ENCODE data around the gene AK4. TPM values are rescaled to one million over a fixed set of nuclear protein-coding genes. Genes with fewer than 3 reads are reported as not detected.
"Not testable (repeated sequence)": the region's sequence is repeated elsewhere in the genome, so short reads cannot be mapped to it uniquely, and the experiment has no call there.

The AK4 gene
- total and polyA plus RNA-seq, 4 donors: 52.3 to 106 (median 59.3) TPM

DNA sequence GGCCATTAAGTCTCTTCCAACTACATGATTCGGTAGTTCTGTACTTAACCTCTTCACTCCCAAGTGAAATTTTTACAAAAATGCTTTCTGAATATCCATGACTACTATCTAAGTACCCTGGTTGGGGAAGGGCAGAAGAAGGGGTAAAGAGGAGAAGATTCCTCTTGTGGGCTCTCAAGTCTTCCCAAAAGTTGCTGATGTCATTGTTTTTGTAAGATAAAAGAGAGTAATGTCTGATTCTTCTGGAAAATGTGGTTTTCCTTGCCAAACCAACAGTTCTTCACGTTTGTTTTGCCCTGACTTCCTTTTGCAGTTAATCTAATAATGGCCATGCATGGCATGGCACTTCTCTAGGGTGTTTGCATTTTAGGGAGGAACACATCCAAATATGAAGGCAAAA, 34.7 kb upstream of the AK4 start (continued):
- TF ChIP-seq, protein P1, sequence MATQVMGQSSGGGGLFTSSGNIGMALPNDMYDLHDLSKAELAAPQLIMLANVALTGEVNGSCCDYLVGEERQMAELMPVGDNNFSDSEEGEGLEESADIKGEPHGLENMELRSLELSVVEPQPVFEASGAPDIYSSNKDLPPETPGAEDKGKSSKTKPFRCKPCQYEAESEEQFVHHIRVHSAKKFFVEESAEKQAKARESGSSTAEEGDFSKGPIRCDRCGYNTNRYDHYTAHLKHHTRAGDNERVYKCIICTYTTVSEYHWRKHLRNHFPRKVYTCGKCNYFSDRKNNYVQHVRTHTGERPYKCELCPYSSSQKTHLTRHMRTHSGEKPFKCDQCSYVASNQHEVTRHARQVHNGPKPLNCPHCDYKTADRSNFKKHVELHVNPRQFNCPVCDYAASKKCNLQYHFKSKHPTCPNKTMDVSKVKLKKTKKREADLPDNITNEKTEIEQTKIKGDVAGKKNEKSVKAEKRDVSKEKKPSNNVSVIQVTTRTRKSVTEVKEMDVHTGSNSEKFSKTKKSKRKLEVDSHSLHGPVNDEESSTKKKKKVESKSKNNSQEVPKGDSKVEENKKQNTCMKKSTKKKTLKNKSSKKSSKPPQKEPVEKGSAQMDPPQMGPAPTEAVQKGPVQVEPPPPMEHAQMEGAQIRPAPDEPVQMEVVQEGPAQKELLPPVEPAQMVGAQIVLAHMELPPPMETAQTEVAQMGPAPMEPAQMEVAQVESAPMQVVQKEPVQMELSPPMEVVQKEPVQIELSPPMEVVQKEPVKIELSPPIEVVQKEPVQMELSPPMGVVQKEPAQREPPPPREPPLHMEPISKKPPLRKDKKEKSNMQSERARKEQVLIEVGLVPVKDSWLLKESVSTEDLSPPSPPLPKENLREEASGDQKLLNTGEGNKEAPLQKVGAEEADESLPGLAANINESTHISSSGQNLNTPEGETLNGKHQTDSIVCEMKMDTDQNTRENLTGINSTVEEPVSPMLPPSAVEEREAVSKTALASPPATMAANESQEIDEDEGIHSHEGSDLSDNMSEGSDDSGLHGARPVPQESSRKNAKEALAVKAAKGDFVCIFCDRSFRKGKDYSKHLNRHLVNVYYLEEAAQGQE (IDR thresholded peaks at IDR 0.05): no peak

DNA sequence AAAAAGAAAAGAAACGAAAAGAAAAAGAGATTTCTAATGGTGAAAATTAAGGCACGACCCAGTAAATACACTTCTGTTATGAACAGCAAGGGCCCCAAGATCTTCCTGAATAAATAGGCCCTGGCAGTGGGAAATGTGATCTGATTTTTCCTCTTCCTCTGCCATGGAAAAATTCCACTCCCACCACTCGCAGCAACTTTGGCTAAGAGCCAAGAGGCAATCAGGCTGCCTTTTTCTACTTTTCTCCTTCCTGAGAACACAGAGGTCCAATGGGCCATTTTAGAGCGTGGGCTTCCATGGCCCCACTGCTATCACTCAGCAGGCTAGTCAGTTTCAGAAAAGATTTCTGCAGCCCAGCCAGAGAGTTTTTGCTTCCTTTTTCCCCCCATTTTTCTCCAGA, 33.7 kb upstream of the AK4 start:
- H3K36me3 ChIP-seq (ENCODE audit: control insufficient read depth in 4 of 4, insufficient read depth in 3 of 4, low read depth in 1 of 4, low read length in 3 of 4): no peaks in the 10 kb centered on the region
- H3K4me3 ChIP-seq (ENCODE audit: low read depth in 1 of 3, low read length in 3 of 3): no peak overlapping the region
- H3K9ac ChIP-seq (ENCODE audit: low read depth in 1 of 2, low read length in 2 of 2): no peak overlapping the region
- no peaks in the 10 kb centered on the region for H3K9me3 ChIP-seq (ENCODE audit: control insufficient read depth in 4 of 4, low read length in 3 of 4)
- peak in 1 of 2 donors; percentile 40 for TF ChIP-seq JUND (IDR thresholded peaks at IDR 0.05)
- no peak for TF ChIP-seq HNF4A (conservative IDR thresholded peaks at IDR 0.05)
- H3K4me1 ChIP-seq (ENCODE audit: control insufficient read depth in 4 of 4, insufficient read depth in 4 of 4, low read length in 3 of 4): no peaks in the 10 kb centered on the region
- H3K27ac ChIP-seq (ENCODE audit: low read depth in 1 of 2, low read length in 2 of 2): no peak overlapping the region
- WGBS: 60% methylated on average over 4 of the region's 4 CpGs
- DNase-seq (ENCODE audit: low spot score): no peak
- H3K27me3 ChIP-seq (ENCODE audit: control insufficient read depth in 4 of 4, insufficient read depth in 4 of 4, low read length in 3 of 4): no peaks in the 10 kb centered on the region

DNA sequence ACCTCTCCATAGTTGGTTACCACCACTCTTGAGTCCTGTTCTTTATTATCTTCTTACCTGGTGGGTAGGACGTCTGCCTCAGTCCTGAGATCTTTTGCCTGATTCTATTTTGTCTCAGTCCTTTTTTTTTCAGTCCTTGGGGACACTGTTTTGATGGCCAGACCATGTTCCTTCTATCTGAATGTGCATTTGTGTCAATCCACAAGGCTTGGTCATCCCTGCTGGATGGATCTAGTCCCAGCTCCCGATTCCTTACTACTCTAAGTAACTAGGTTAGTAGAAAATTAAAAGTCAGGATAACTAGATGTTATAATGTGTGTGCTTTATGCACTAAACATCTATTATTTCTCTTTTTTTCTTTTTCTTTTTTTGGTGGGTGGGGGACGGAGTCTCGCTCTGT, 28.1 kb upstream of the AK4 start:
- H3K4me1 ChIP-seq (ENCODE audit: control insufficient read depth in 4 of 4, insufficient read depth in 4 of 4, low read length in 3 of 4): no peaks in the 10 kb centered on the region
- H3K36me3 ChIP-seq (ENCODE audit: control insufficient read depth in 4 of 4, insufficient read depth in 3 of 4, low read depth in 1 of 4, low read length in 3 of 4): no peaks in the 10 kb centered on the region
- WGBS: 88% methylated on average over 4 of the region's 4 CpGs
- H3K27ac ChIP-seq (ENCODE audit: low read depth in 1 of 2, low read length in 2 of 2): no peak overlapping the region
- no peaks in the 10 kb centered on the region for H3K27me3 ChIP-seq (ENCODE audit: control insufficient read depth in 4 of 4, insufficient read depth in 4 of 4, low read length in 3 of 4)
- TF ChIP-seq TAF1 (conservative IDR thresholded peaks at IDR 0.05) (no peak), RXRA (IDR thresholded peaks at IDR 0.05) (no peak)
- TF ChIP-seq, protein P2, sequence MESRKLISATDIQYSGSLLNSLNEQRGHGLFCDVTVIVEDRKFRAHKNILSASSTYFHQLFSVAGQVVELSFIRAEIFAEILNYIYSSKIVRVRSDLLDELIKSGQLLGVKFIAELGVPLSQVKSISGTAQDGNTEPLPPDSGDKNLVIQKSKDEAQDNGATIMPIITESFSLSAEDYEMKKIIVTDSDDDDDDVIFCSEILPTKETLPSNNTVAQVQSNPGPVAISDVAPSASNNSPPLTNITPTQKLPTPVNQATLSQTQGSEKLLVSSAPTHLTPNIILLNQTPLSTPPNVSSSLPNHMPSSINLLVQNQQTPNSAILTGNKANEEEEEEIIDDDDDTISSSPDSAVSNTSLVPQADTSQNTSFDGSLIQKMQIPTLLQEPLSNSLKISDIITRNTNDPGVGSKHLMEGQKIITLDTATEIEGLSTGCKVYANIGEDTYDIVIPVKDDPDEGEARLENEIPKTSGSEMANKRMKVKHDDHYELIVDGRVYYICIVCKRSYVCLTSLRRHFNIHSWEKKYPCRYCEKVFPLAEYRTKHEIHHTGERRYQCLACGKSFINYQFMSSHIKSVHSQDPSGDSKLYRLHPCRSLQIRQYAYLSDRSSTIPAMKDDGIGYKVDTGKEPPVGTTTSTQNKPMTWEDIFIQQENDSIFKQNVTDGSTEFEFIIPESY (IDR thresholded peaks at IDR 0.05): no peak
- TF ChIP-seq, protein P1 (IDR thresholded peaks at IDR 0.05): no peak
- TF ChIP-seq, protein P3, sequence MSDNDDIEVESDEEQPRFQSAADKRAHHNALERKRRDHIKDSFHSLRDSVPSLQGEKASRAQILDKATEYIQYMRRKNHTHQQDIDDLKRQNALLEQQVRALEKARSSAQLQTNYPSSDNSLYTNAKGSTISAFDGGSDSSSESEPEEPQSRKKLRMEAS (IDR thresholded peaks at IDR 0.05): no peak
- H3K9me3 ChIP-seq (ENCODE audit: control insufficient read depth in 4 of 4, low read length in 3 of 4): no peaks in the 10 kb centered on the region
- no peak overlapping the region for H3K9ac ChIP-seq (ENCODE audit: low read depth in 1 of 2, low read length in 2 of 2)
- no peak overlapping the region for H3K4me3 ChIP-seq (ENCODE audit: low read depth in 1 of 3, low read length in 3 of 3)
- no peak for DNase-seq (ENCODE audit: low spot score)

DNA sequence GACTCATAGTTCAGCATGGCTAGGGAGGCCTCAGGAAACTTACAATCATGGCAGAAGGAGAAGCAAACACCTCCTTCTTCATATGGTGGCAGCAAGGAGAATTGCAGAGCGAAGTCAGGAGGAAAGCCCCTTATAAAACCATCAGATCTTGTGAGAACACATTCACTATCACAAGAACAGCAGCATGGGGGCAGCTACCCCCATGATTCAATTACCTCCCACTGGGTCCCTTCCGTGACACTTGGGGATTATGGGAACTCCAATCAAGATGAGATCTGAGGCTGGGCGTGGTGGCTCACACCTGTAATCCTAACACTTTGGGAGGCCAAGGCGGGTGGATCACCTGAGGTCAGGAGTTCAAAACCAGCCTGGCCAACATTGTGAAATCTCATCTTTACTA, 18.9 kb upstream of the AK4 start:
- 94% methylated on average over 4 of the region's 4 CpGs for WGBS
- not testable (repeated sequence) for H3K4me3 ChIP-seq (ENCODE audit: low read depth in 1 of 3, low read length in 3 of 3); DNase-seq (ENCODE audit: low spot score); H3K27me3 ChIP-seq (ENCODE audit: control insufficient read depth in 4 of 4, insufficient read depth in 4 of 4, low read length in 3 of 4); H3K27ac ChIP-seq (ENCODE audit: low read depth in 1 of 2, low read length in 2 of 2); H3K36me3 ChIP-seq (ENCODE audit: control insufficient read depth in 4 of 4, insufficient read depth in 3 of 4, low read depth in 1 of 4, low read length in 3 of 4); H3K4me1 ChIP-seq (ENCODE audit: control insufficient read depth in 4 of 4, insufficient read depth in 4 of 4, low read length in 3 of 4); H3K9ac ChIP-seq (ENCODE audit: low read depth in 1 of 2, low read length in 2 of 2); H3K9me3 ChIP-seq (ENCODE audit: control insufficient read depth in 4 of 4, low read length in 3 of 4)
